HEK293T (cell line): Measurements from ENCODE around the gene UBXN4.

Source experiments
- CTCF ChIA-PET: fragments of 350-600 bp; formaldehyde crosslinking; extraction: SDS; loops from one replicate; lab custom pipeline; 2021; ENCODE audit warnings: antibody characterized with exemption, inconsistent platforms; lab: Yijun Ruan, JAX
- POLR2A ChIA-PET: fragments of 350-600 bp; formaldehyde crosslinking; extraction: SDS; loops from one replicate; lab custom pipeline; 2020; ENCODE audit warnings: antibody characterized with exemption, inconsistent platforms; lab: Yijun Ruan, JAX
- DNase-seq: peaks from one replicate; pipeline ENCODE4 v3.0.0; 2012; ENCODE audit warnings: mixed read lengths; ENCODE audit errors: extremely low spot score
- ARNT ChIP-seq: fragments of 450-650 bp; IDR thresholded peaks from 2 replicates; pipeline ENCODE4 v1.6.1; 2017; ENCODE audit warnings: mild to moderate bottlenecking
- BHLHE40 ChIP-seq: fragments of 450-650 bp; IDR thresholded peaks from 2 replicates; pipeline ENCODE4 v1.6.1; 2016; ENCODE audit warnings: mild to moderate bottlenecking, moderate library complexity, borderline replicate concordance
- CTBP1 ChIP-seq: fragments of 450-650 bp; IDR thresholded peaks from 2 replicates; pipeline ENCODE4 v1.6.1; 2016; ENCODE audit warnings: borderline replicate concordance
- ELF4 ChIP-seq: fragments of 450-650 bp; IDR thresholded peaks from 2 replicates; pipeline ENCODE4 v1.6.1; 2017; ENCODE audit warnings: antibody characterized with exemption
- FOXA1 ChIP-seq: fragments of 450-650 bp; IDR thresholded peaks from 2 replicates; pipeline ENCODE4 v1.6.1; 2016; ENCODE audit warnings: mild to moderate bottlenecking
- FOXK2 ChIP-seq: fragments of 450-650 bp; IDR thresholded peaks from 2 replicates; pipeline ENCODE4 v1.6.1; 2016; ENCODE audit warnings: mild to moderate bottlenecking
- FOXM1 ChIP-seq: fragments of 450-650 bp; IDR thresholded peaks from 2 replicates; pipeline ENCODE4 v1.6.1; 2017; ENCODE audit warnings: mild to moderate bottlenecking, borderline replicate concordance
- HDGF ChIP-seq: fragments of 450-650 bp; IDR thresholded peaks from 2 replicates; pipeline ENCODE4 v1.6.1; 2017; ENCODE audit warnings: antibody characterized with exemption, borderline replicate concordance
- L3MBTL2 ChIP-seq: fragments of 450-650 bp; conservative IDR thresholded peaks from 2 replicates; pipeline ENCODE4 v1.6.1; 2016; ENCODE audit warnings: mild to moderate bottlenecking
- LEF1 ChIP-seq: fragments of 450-650 bp; IDR thresholded peaks from 2 replicates; pipeline ENCODE4 v1.6.1; 2017; ENCODE audit warnings: mild to moderate bottlenecking, borderline replicate concordance
- NFRKB ChIP-seq: fragments of 450-650 bp; IDR thresholded peaks from 2 replicates; pipeline ENCODE4 v1.6.1; 2016; ENCODE audit warnings: mild to moderate bottlenecking, moderate library complexity
- PKNOX1 ChIP-seq: fragments of 450-650 bp; IDR thresholded peaks from 2 replicates; pipeline ENCODE4 v1.6.1; 2016
- SP1 ChIP-seq: fragments of 450-650 bp; IDR thresholded peaks from 2 replicates; pipeline ENCODE4 v1.6.1; 2017
- SUZ12 ChIP-seq: fragments of 450-650 bp; IDR thresholded peaks from 2 replicates; pipeline ENCODE4 v1.6.1; 2016; ENCODE audit warnings: mild to moderate bottlenecking
- TARDBP ChIP-seq: fragments of 450-650 bp; IDR thresholded peaks from 2 replicates; pipeline ENCODE4 v1.6.1; 2016
- ZNF384 ChIP-seq: fragments of 450-650 bp; IDR thresholded peaks from 2 replicates; pipeline ENCODE4 v1.6.1; 2016

Gene UBXN4

GRCh38 chr2:135796606-135797005 is 55.0 kb downstream of the UBXN4 start:
- ChIA-PET POLR2A (no interaction called here), CTCF (interaction anchor here (0.6 to 1.4 kb wide), 7 partner anchors 10 to 808 kb away, joined by 3 to 8 read pairs (median 4); no protein-coding TSS in a partner anchor)
- TF ChIP-seq PKNOX1 (no peak), CTBP1 (no peak), FOXK2 (no peak), FOXM1 (no peak), NFRKB (no peak), HDGF (no peak), BHLHE40 (no peak), LEF1 (no peak), ARNT (no peak), SUZ12 (no peak), ELF4 (no peak), TARDBP (no peak), L3MBTL2 (no peak), ZNF384 (no peak), SP1 (no peak), FOXA1 (no peak)
- DNase-seq, result no peak

DNA sequence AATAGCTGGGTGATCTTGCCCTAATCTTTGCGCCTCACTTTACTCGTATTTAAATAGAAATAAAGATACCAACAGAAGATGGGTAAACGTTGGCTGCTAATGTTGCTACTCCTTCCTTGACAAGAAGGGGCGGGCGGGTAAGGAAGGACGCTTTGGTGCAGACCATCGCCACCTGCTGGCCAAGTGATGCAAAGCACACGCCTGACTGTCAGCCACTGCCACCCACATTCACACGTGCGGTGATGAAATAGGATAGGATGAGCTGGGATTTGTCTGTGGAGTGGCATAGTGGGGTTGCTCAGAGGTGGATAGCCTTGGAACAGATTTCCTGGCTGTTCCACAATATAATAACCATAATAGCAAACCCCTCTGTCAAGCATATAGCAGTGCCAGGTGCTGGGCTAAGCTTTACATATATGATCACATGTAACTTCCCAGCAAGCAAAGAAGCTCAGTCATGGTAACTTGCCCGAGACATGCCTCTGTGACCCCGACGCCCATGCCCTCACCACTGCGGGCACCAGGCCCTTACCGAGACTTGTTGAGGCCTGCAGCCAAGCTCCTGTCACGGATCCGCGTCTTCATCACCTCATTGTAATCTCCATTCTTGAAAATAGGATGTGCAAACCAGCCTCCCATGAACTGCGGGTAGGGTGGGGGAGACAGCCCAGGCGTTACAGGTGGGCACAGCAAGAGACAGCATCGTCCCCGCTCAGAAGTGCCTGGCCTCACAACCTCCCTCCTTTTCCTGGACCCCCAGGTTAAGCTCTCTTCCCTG is 56.0 kb downstream of the UBXN4 start:
- POLR2A ChIA-PET, result no interaction called here
- peak; percentile 87 for DNase-seq
- TF ChIP-seq NFRKB (no peak), ELF4 (no peak), L3MBTL2 (peak; percentile 25; the same call in 1 of the 2 replicates)
- CTCF ChIA-PET, result interaction anchor here (0.6 to 1.4 kb wide), 16 partner anchors 10 to 809 kb away, joined by 3 to 9 read pairs (median 4); no protein-coding TSS in a partner anchor

DNA sequence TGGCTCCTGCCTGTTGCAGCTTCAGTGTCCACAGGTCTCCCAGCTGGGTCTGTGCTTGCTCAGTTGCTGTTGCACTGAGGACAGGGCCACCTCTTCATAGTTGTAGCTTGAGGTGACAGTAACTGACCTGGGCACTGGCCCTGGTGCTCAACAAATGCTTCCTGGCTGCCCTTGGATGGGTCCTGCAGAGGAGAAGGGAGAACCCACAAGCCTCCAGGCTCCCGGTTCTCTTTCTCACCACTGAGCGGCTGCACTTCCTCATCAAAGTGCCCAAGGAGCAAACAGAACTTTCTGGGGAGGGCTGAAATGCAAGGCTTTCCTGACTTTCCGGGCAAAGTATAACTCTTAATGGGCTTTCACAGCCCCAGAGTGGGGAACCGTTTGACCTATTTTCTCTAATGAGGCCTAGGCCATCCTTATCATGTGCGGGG is 56.6 kb downstream of the UBXN4 start:
- ChIA-PET CTCF (interaction anchor here (0.7 to 1.4 kb wide), 10 partner anchors 9 to 806 kb away, joined by 3 to 9 read pairs (median 4); no protein-coding TSS in a partner anchor), POLR2A (no interaction called here)
- DNase-seq, result no peak
- no peak for TF ChIP-seq ELF4
- no peak for TF ChIP-seq FOXA1
- no peak for TF ChIP-seq FOXK2
- TF ChIP-seq ARNT, result no peak
- TF ChIP-seq PKNOX1, result no peak
- TF ChIP-seq HDGF, result no peak
- no peak for TF ChIP-seq SUZ12
- TF ChIP-seq SP1, result no peak
- no peak for TF ChIP-seq BHLHE40

DNA sequence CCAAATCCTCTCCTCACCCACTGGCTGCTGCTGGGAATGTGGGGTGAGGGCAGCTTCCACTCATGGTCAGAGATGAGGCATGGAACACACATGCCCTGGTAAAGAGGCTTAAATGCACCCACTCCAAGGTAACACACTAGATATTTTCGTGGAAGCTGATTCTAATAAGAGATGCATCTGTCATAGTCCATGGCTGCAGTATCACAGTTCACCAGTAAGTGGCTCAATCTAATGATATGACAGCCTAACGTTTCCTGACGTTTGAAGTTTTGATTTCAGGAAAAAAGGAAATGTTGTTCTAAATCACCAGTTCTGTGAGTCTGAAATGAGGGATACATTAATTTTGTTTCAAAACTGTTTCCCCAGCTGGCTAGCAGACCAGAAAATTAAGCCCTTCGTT is 57.1 kb downstream of the UBXN4 start:
- ChIA-PET CTCF (interaction anchor here (0.6 to 1.4 kb wide), 5 partner anchors 9 to 795 kb away, joined by 3 to 9 read pairs (median 5); no protein-coding TSS in a partner anchor), POLR2A (no interaction called here)
- DNase-seq, result no peak
- no peak for TF ChIP-seq FOXM1
- TF ChIP-seq NFRKB, result no peak
- no peak for TF ChIP-seq FOXK2
- no peak for TF ChIP-seq PKNOX1
- TF ChIP-seq ZNF384, result no peak
- TF ChIP-seq CTBP1, result no peak
- TF ChIP-seq ELF4, result no peak
- TF ChIP-seq SP1, result no peak
- no peak for TF ChIP-seq HDGF
- no peak for TF ChIP-seq LEF1
- TF ChIP-seq BHLHE40, result no peak
- no peak for TF ChIP-seq FOXA1
- TF ChIP-seq SUZ12, result no peak
- no peak for TF ChIP-seq ARNT
- no peak for TF ChIP-seq L3MBTL2
- no peak for TF ChIP-seq TARDBP

DNA sequence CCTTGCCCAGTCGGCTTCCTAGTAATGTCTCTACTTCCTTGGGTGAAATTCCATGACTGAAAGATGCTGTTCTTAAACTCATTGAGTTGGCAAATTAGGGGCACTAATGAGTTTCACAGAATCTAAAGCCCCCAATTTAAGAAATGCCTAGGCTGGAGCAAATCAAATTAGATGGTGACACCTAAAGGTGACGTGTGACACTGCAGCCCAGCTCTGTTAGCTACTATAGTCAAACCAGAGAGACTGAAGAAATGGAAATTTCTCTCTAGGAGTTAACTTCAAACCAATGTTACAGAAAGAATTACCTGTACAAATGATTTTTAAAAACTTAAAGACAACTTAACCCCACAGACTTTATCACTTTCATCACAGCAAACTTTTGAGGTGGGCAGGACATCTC is 58.1 kb downstream of the UBXN4 start:
- DNase-seq, result no peak
- CTCF ChIA-PET, result interaction anchor here (0.6 kb wide), 1 partner anchor 97 kb away, joined by 3 read pairs; no protein-coding TSS in a partner anchor
- no peak for TF ChIP-seq FOXK2
- no peak for TF ChIP-seq LEF1
- POLR2A ChIA-PET, result no interaction called here
